Activated B cell treated with CpG ODN at 0.5 μM for 24 hours (primary cell): Measurements from ENCODE around the gene CLCNKB. TPM values are rescaled to one million over a fixed set of nuclear protein-coding genes. Genes with fewer than 3 reads are reported as not detected.

Experiments used
- ATAC-seq: fragments of 200-7000 bp; cut with Tn5 transposase; one replicate; pipeline ENCODE4 v1.10.0; 2021; ENCODE audit warnings: low read depth, mild to moderate bottlenecking, moderate library complexity
- CTCF ChIA-PET: fragments of 350-600 bp; sonication (Branson Sonifier 250); formaldehyde crosslinking; loops from one replicate; lab custom pipeline; 2021; ENCODE audit warnings: antibody characterized with exemption; lab: Charles Lee
- POLR2A ChIA-PET: fragments of 350-600 bp; sonication (Branson Sonifier 250); formaldehyde crosslinking; loops from one replicate; lab custom pipeline; 2021; ENCODE audit warnings: antibody characterized with exemption; lab: Charles Lee
- DNase-seq: peaks from one replicate; pipeline ENCODE4 v3.0.0; 2022
- H3K27ac Mint-ChIP-seq: one replicate; pipeline ENCODE4 v1.8.0; 2020; ENCODE audit warnings: mixed read lengths
- H3K27me3 Mint-ChIP-seq: one replicate; pipeline ENCODE4 v1.8.0; 2021; ENCODE audit warnings: mixed read lengths
- H3K36me3 Mint-ChIP-seq: one replicate; pipeline ENCODE4 v1.8.0; 2021; ENCODE audit warnings: low read depth, mixed read lengths
- H3K4me1 Mint-ChIP-seq: one replicate; pipeline ENCODE4 v1.8.0; 2021; ENCODE audit warnings: mixed read lengths
- H3K4me3 Mint-ChIP-seq: one replicate; pipeline ENCODE4 v1.8.0; 2020; ENCODE audit warnings: mild to moderate bottlenecking, mixed read lengths
- H3K9me3 Mint-ChIP-seq: one replicate; pipeline ENCODE4 v1.8.0; 2020; ENCODE audit warnings: mixed read lengths
- CTCF ChIP-seq: fragments of 200-600 bp; IDR thresholded peaks from one replicate; pipeline ENCODE4 v1.8.0; 2022; ENCODE audit warnings: antibody characterized with exemption, mild to moderate bottlenecking
- intact Hi-C: fragments of 100-400 bp; cut with micrococcal nuclease; formaldehyde crosslinking; loops from one replicate; pipeline ENCODE4 v1.15.1; 2024
- total RNA-seq: library from RNA; stranded (reverse); gene quantifications from 2 replicates; pipeline ENCODE4 v1.2.3, GENCODE V29; 2022

The CLCNKB gene
- total RNA-seq, 1 donor from 2014 or later = not detected

DNA sequence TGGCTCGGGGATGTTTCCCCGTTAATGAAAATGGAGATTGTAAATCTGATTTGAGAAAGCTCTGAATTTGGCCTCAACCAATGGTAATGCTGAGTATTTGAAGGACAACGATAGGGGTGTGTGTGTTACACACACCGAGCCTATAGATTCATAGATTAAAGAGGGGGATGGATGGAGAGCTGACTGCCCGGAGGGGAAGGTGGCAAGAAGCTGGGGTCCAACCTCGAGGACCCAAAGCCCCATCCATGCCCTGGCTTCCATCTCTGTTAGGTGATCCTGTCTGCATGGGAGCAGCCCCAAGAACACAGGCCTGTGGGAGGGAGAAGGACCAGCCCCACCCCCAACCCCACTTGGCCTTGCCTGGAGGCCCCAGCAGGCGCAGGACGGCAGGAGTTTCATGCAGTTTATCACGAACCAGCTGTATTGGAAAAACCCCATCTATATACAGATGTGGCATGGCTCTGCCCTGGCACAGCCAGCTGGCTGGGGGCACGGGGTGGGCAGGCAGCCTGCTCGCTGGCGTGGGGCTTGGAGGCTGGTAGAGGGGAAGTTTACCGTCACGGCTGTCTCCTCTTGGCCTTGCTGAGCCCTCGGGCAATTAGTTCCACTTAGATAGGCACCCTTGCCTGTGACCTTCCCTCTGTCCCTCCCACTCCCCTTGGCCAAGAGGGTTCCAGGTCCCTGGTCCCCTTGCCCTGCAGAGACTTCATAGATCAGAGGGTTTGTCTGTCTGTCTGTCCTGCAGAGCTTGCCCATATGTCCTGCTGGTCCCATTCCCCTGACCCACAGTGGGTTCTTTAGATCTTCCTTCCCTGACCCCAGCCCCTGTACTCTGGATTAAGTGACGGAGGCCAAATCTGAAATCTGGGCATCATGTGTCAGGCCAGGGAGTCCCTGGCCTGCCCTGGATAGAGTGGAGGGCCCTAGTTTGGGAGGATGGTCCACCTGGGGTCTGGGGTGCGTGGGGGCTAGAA is 28.8 kb upstream of the CLCNKB start:
- CTCF ChIA-PET = no interaction called here
- Mint-ChIP-seq H3K4me1 (peaks cover 27% of the 10 kb centered on the region), H3K4me3 (peak overlapping the region; percentile 69), H3K27ac (peak overlapping the region; percentile 78), H3K36me3 (no peaks in the 10 kb centered on the region), H3K27me3 (no peaks in the 10 kb centered on the region), H3K9me3 (no peaks in the 10 kb centered on the region)
- no peak for DNase-seq
- POLR2A ChIA-PET = interaction anchor here (0.5 to 1.2 kb wide), 3 partner anchors 40 to 223 kb away, joined by 5 to 8 read pairs (median 6); no protein-coding TSS in a partner anchor
- TF ChIP-seq CTCF = no peak
- peak; percentile 66 for ATAC-seq
- intact Hi-C loops = no loop called here

- H3K4me1 Mint-ChIP-seq = peaks cover 27% of the 10 kb centered on the region
- no peak overlapping the region for H3K4me3 Mint-ChIP-seq
- no peak overlapping the region for H3K27ac Mint-ChIP-seq
- no peaks in the 10 kb centered on the region for H3K9me3 Mint-ChIP-seq
- H3K27me3 Mint-ChIP-seq = no peaks in the 10 kb centered on the region
- no peak for TF ChIP-seq CTCF
- POLR2A ChIA-PET = no interaction called here
- DNase-seq (no peak), ATAC-seq (no peak)
- intact Hi-C loops = no loop called here
- no peaks in the 10 kb centered on the region for H3K36me3 Mint-ChIP-seq
- CTCF ChIA-PET = no interaction called here
Observed at GRCh38 chr1:16015491-16015890, 28.1 kb upstream of the CLCNKB start.

DNA sequence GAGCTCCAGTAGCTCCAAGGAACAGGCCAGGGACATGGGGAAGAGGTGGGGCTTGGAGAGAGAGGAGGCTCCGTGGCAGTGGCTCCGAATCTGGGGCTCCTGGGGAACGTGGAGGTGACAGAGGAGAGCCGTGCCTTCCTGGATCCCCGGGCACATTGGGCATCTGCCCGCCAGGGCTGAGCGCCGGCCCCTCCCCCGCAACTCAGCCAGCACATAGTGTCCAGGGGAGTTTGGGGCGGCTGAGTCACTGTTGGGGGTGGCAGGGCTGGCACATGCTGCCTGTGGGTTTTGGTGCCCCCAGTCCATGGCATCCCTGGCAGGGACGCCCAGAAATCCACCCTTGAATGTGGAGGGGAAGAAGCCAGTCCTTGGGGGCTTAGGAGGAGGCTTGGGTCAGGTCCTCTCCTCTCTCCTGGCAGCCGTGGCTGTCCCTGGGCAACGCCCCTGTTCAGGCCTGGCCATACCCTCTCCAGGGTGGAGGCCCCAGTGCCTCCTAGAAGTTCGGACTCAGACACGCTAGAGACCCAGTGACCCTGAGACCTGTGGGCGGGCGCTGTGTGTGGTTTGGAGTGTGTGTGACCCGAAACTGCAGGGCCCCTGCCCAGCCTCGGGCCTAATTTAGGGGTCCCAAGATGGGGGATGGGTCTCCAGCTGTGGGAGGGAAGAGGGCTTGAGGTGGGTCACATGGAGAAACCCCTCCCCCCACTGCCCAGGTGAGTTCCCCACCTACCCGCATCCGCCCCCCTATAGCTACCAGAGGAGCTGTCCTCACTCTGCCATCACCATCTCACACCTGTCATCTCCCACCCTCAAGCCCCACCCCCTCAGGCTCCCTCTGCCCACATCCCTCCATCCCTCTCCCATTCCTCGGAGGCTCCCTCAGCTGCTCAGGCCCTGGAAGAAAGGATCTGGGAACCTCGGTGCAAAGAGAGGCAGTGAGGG is 27.4 kb upstream of the CLCNKB start:
- no peak for ATAC-seq
- Mint-ChIP-seq H3K4me3 (no peak overlapping the region), H3K27me3 (no peaks in the 10 kb centered on the region), H3K27ac (no peak overlapping the region), H3K4me1 (peaks cover 27% of the 10 kb centered on the region), H3K36me3 (no peaks in the 10 kb centered on the region), H3K9me3 (no peaks in the 10 kb centered on the region)
- ChIA-PET CTCF (no interaction called here), POLR2A (no interaction called here)
- no peak for TF ChIP-seq CTCF
- no peak for DNase-seq
- intact Hi-C loops = no loop called here

GRCh38 chr1:16017076-16017460 is 26.5 kb upstream of the CLCNKB start:
- ChIA-PET CTCF (no interaction called here), POLR2A (no interaction called here)
- Mint-ChIP-seq H3K4me3 (no peak overlapping the region), H3K4me1 (peaks cover 25% of the 10 kb centered on the region), H3K27me3 (peaks cover 3% of the 10 kb centered on the region), H3K36me3 (no peaks in the 10 kb centered on the region), H3K27ac (no peak overlapping the region), H3K9me3 (no peaks in the 10 kb centered on the region)
- no peak for TF ChIP-seq CTCF
- ATAC-seq (no peak), DNase-seq (no peak)
- intact Hi-C loops = no loop called here
